H9 (cell line): Measurements from ENCODE around the gene MYOF. TPM values are rescaled to one million over a fixed set of nuclear protein-coding genes. Genes with fewer than 3 reads are reported as not detected.

Source experiments
- DNase-seq: peaks from one replicate; pipeline ENCODE4 v3.0.0-alpha.2; 2017
- H2AFZ ChIP-seq: one replicate; pipeline ENCODE4 v1.6.1; 2013; ENCODE audit warnings: mild to moderate bottlenecking, low read length, control low read depth, moderate library complexity
- H2AK5ac ChIP-seq: 2 replicates; pipeline ENCODE4 v1.6.1; 2013; ENCODE audit warnings: low read length, control low read depth, mixed read lengths; ENCODE audit not compliant: insufficient read length
- H2BK120ac ChIP-seq: one replicate; pipeline ENCODE4 v1.6.1; 2013; ENCODE audit warnings: low read depth, mild to moderate bottlenecking, low read length, control low read depth, inconsistent platforms; ENCODE audit not compliant: poor library complexity, severe bottlenecking
- H2BK12ac ChIP-seq: 2 replicates; pipeline ENCODE4 v1.6.1; 2013; ENCODE audit warnings: low read length, control low read depth, mixed read lengths, low read depth; ENCODE audit not compliant: insufficient read length
- H2BK15ac ChIP-seq: 2 replicates; pipeline ENCODE4 v1.6.1; 2013; ENCODE audit warnings: low read depth, low read length, control low read depth
- H2BK20ac ChIP-seq: one replicate; pipeline ENCODE4 v1.6.1; 2013; ENCODE audit warnings: low read depth, mild to moderate bottlenecking, low read length, control low read depth, inconsistent platforms; ENCODE audit not compliant: poor library complexity, severe bottlenecking
- H2BK5ac ChIP-seq: 2 replicates; pipeline ENCODE4 v1.6.1; 2013; ENCODE audit warnings: low read length, control low read depth, mixed read lengths; ENCODE audit not compliant: insufficient read length
- H3K14ac ChIP-seq: 2 replicates; pipeline ENCODE4 v1.6.1; 2013; ENCODE audit warnings: low read length, control low read depth; ENCODE audit not compliant: insufficient read depth
- H3K18ac ChIP-seq: 2 replicates; pipeline ENCODE4 v1.6.1; 2013; ENCODE audit warnings: low read depth, mild to moderate bottlenecking, mixed read lengths, low read length, control low read depth; ENCODE audit not compliant: insufficient read length
- H3K23ac ChIP-seq: 2 replicates; pipeline ENCODE4 v1.6.1; 2013; ENCODE audit warnings: low read length, control low read depth, mixed read lengths, low read depth; ENCODE audit not compliant: insufficient read length
- H3K23me2 ChIP-seq: 2 replicates; pipeline ENCODE4 v1.6.1; 2013; ENCODE audit warnings: low read depth, mild to moderate bottlenecking, mixed read lengths, low read length, control low read depth; ENCODE audit not compliant: insufficient read length, poor library complexity, severe bottlenecking
- H3K27ac ChIP-seq: 2 replicates; pipeline ENCODE4 v1.5.1; 2013; ENCODE audit warnings: low read length, control low read depth, mixed read lengths, low read depth; ENCODE audit not compliant: insufficient read length
- H3K27me3 ChIP-seq: 2 replicates; pipeline ENCODE4 v1.6.1; 2013; ENCODE audit warnings: low read length, control low read depth, inconsistent platforms; ENCODE audit not compliant: insufficient read depth
- H3K4ac ChIP-seq: 2 replicates; pipeline ENCODE4 v1.6.1; 2013; ENCODE audit warnings: low read depth, mild to moderate bottlenecking, control low read depth, inconsistent platforms, low read length, moderate library complexity
- H3K4me1 ChIP-seq: 2 replicates; pipeline ENCODE4 v1.6.1; 2013; ENCODE audit warnings: low read length, control low read depth, inconsistent platforms; ENCODE audit not compliant: insufficient read depth
- H3K4me2 ChIP-seq: 2 replicates; pipeline ENCODE4 v1.6.1; 2013; ENCODE audit warnings: low read length, control low read depth, mixed read lengths; ENCODE audit not compliant: insufficient read length, insufficient read depth
- H3K56ac ChIP-seq: 2 replicates; pipeline ENCODE4 v1.6.1; 2013; ENCODE audit warnings: low read depth, mild to moderate bottlenecking, mixed read lengths, low read length, control low read depth; ENCODE audit not compliant: insufficient read length
- H3K79me1 ChIP-seq: 2 replicates; pipeline ENCODE4 v1.6.1; 2013; ENCODE audit warnings: low read depth, mild to moderate bottlenecking, moderate library complexity, low read length, control low read depth, inconsistent platforms; ENCODE audit not compliant: insufficient read depth, poor library complexity, severe bottlenecking
- H3K79me2 ChIP-seq: 2 replicates; pipeline ENCODE4 v1.6.1; 2013; ENCODE audit warnings: low read length, control low read depth, inconsistent platforms; ENCODE audit not compliant: insufficient read depth
- H3K9ac ChIP-seq: 2 replicates; pipeline ENCODE4 v1.6.1; 2013; ENCODE audit warnings: low read length, control low read depth, mixed read lengths; ENCODE audit not compliant: insufficient read length; ENCODE audit errors: extremely low read depth
- H3K9me3 ChIP-seq: one replicate; pipeline ENCODE4 v1.6.1; 2013; ENCODE audit warnings: low read depth, low read length, inconsistent platforms; ENCODE audit not compliant: control insufficient read depth
- H3T11ph ChIP-seq: one replicate; pipeline ENCODE4 v1.6.1; 2013; ENCODE audit warnings: mild to moderate bottlenecking, low read length, control low read depth, inconsistent platforms
- H4K20me1 ChIP-seq: one replicate; pipeline ENCODE4 v1.6.1; 2013; ENCODE audit not compliant: control insufficient read depth, insufficient read length, insufficient read depth
- H4K5ac ChIP-seq: 2 replicates; pipeline ENCODE4 v1.6.1; 2013; ENCODE audit warnings: low read depth, mild to moderate bottlenecking, mixed read lengths, low read length, control low read depth; ENCODE audit not compliant: insufficient read length
- H4K8ac ChIP-seq: replicated peaks from 2 replicates; pipeline ENCODE4 v1.6.1; 2013; ENCODE audit warnings: low read length, control low read depth, mixed read lengths, low read depth; ENCODE audit not compliant: insufficient read length
- H4K91ac ChIP-seq: 2 replicates; pipeline ENCODE4 v1.6.1; 2013; ENCODE audit warnings: low read depth, mild to moderate bottlenecking, moderate library complexity, mixed read lengths, low read length, control low read depth; ENCODE audit not compliant: insufficient read length
- H3K27ac Mint-ChIP-seq, 3 experiments: 2 replicates in 2 of 3; 3 replicates in 1 of 3; pipeline ENCODE4 v1.8.0; 2020 to 2021; ENCODE audit warnings: mixed read lengths in 3 of 3, mild to moderate bottlenecking in 1 of 3, moderate library complexity in 1 of 3
- H3K27me3 Mint-ChIP-seq: 2 replicates; pipeline ENCODE4 v1.8.0; 2021; ENCODE audit warnings: low read depth, mild to moderate bottlenecking, moderate library complexity, mixed read lengths
- H3K36me3 Mint-ChIP-seq, 3 experiments: 2 replicates in 2 of 3; 3 replicates in 1 of 3; pipeline ENCODE4 v1.8.0; 2020 to 2021; ENCODE audit warnings: low read depth in 3 of 3, mixed read lengths in 3 of 3; ENCODE audit not compliant: insufficient read depth in 1 of 3
- H3K4me1 Mint-ChIP-seq, 2 experiments: 2 replicates each; pipeline ENCODE4 v1.8.0; 2020; ENCODE audit warnings: mixed read lengths in 2 of 2
- H3K4me3 Mint-ChIP-seq, 2 experiments: 2 replicates in 1 of 2; 3 replicates in 1 of 2; pipeline ENCODE4 v1.8.0; 2020 to 2021; ENCODE audit warnings: mild to moderate bottlenecking in 2 of 2, mixed read lengths in 2 of 2, moderate library complexity in 1 of 2
- H3K9me3 Mint-ChIP-seq, 2 experiments: 2 replicates in 1 of 2; 3 replicates in 1 of 2; pipeline ENCODE4 v1.8.0; 2020; ENCODE audit warnings: mild to moderate bottlenecking in 2 of 2, mixed read lengths in 2 of 2, moderate library complexity in 1 of 2
- CTCF ChIP-seq: fragments of 200-600 bp; sonication (generic); conservative IDR thresholded peaks from 3 replicates; pipeline ENCODE4 v1.8.0; 2021; ENCODE audit warnings: antibody characterized with exemption, mild to moderate bottlenecking
- WGBS: extraction: QIAGEN DNeasy Blood & Tissue Kit; methylation state at CpG from one replicate; pipeline ENCODE4 v1.1.7; 2013; ENCODE audit warnings: missing lambda C conversion rate, low lambda C conversion rate, mixed read lengths; ENCODE audit not compliant: insufficient read length; ENCODE audit errors: extremely low coverage; 5-methylcytosine and 5-hydroxymethylcytosine counted together
- total RNA-seq: library from RNA; stranded (reverse); gene quantifications from 2 replicates; pipeline ENCODE4 v1.2.1, GENCODE V29; 2021

MYOF gene
- total RNA-seq, 1 experiment from 2014 or later: 2.8 TPM

- Histone ChIP-seq H2BK15ac (no peak overlapping the region), H2BK12ac (no peak overlapping the region), H3K79me2 (no peaks in the 10 kb centered on the region), H3K9me3 (no peaks in the 10 kb centered on the region), H3K14ac (no peak overlapping the region), H2BK20ac (no peak overlapping the region), H4K91ac (no peak overlapping the region), H3T11ph (no peak overlapping the region), H3K4me1 (no peaks in the 10 kb centered on the region), H3K9ac (no peak overlapping the region), H3K23me2 (no peaks in the 10 kb centered on the region), H3K18ac (peak overlapping the region; percentile 1), H3K79me1 (no peaks in the 10 kb centered on the region), H4K20me1 (no peaks in the 10 kb centered on the region), H3K23ac (no peak overlapping the region), H3K56ac (no peak overlapping the region), H2BK120ac (no peak overlapping the region), H4K8ac (no peak overlapping the region), H2AFZ (no peak overlapping the region), H3K4me2 (no peak overlapping the region), H3K4ac (no peak overlapping the region), H2AK5ac (no peak overlapping the region), H3K27ac (no peak overlapping the region), H3K27me3 (no peaks in the 10 kb centered on the region), H4K5ac (no peak overlapping the region), H2BK5ac (no peak overlapping the region)
- no peak for TF ChIP-seq CTCF
- H3K9me3 Mint-ChIP-seq: no peaks in the 10 kb centered on the region; a peak in 1 of 5 replicates
- WGBS: no CpG with 5 or more reads among the region's 11 CpGs
- H3K27me3 Mint-ChIP-seq: no peaks in the 10 kb centered on the region; the same call in none of the 2 replicates
- no peak for DNase-seq
- no peaks in the 10 kb centered on the region; a peak in 2 of 7 replicates for H3K36me3 Mint-ChIP-seq
- peak overlapping the region; percentile 13 to 81 (median 58); a peak in 4 of 7 replicates for H3K27ac Mint-ChIP-seq
- peaks cover 10 to 12% of the 10 kb centered on the region in 2 experiments for H3K4me1 Mint-ChIP-seq
- H3K4me3 Mint-ChIP-seq: no peak overlapping the region
Measured at GRCh38 chr10:93406364-93407145, 75.6 kb downstream of the MYOF start.
